GM12891 (cell line): ENCODE measurements around the gene ACTN4.

Experiments used
- DNase-seq: peaks from one replicate; pipeline ENCODE4 v3.0.0; 2011; ENCODE audit warnings: low spot score; ENCODE audit not compliant: insufficient read length
- FAIRE-seq: peaks from 2 replicates; lab custom pipeline; 2011; peaks lifted over from hg19 to GRCh38; lab: Jason Lieb, UNC
- PAX5 ChIP-seq: IDR thresholded peaks from 2 replicates; pipeline ENCODE4 v1.6.1; 2011; ENCODE audit warnings: low read length, moderate library complexity, mild to moderate bottlenecking; ENCODE audit not compliant: insufficient read depth, severe bottlenecking
- POLR2A ChIP-seq: IDR thresholded peaks from 2 replicates; pipeline ENCODE4 v1.6.1; 2011; ENCODE audit warnings: low read depth, low read length, control low read depth
- POLR2AphosphoS5 ChIP-seq: IDR thresholded peaks from 2 replicates; pipeline ENCODE4 v1.6.1; 2011; ENCODE audit warnings: low read depth, low read length, control low read depth
- POU2F2 ChIP-seq: IDR thresholded peaks from 2 replicates; pipeline ENCODE4 v1.6.1; 2011; ENCODE audit warnings: low read depth, mild to moderate bottlenecking, control low read depth, low read length, moderate library complexity
- SPI1 ChIP-seq: IDR thresholded peaks from 2 replicates; pipeline ENCODE4 v1.6.1; 2011; ENCODE audit warnings: low read depth, low read length, control low read depth
- TAF1 ChIP-seq: IDR thresholded peaks from 2 replicates; pipeline ENCODE4 v1.6.1; 2011; ENCODE audit warnings: low read depth, low read length, control low read depth

The ACTN4 gene

GRCh38 chr19:38737921-38738737 is 90.7 kb downstream of the ACTN4 start:
- no peak for FAIRE-seq
- no peak for DNase-seq
- no peak for TF ChIP-seq POLR2AphosphoS5
- TF ChIP-seq SPI1 = no peak
- TF ChIP-seq POU2F2 = no peak
- no peak for TF ChIP-seq PAX5
- TF ChIP-seq TAF1 = no peak
- no peak for TF ChIP-seq POLR2A

GRCh38 chr19:38739440-38740256 is 92.2 kb downstream of the ACTN4 start:
- DNase-seq = no peak
- FAIRE-seq = no peak
- TF ChIP-seq POU2F2 (no peak), SPI1 (no peak), POLR2A (no peak), TAF1 (no peak), PAX5 (no peak), POLR2AphosphoS5 (no peak)

GRCh38 chr19:38740257-38740592 is 92.8 kb downstream of the ACTN4 start:
- no peak for DNase-seq
- FAIRE-seq = no peak
- TF ChIP-seq TAF1 (no peak), SPI1 (no peak), PAX5 (no peak), POU2F2 (no peak), POLR2A (no peak), POLR2AphosphoS5 (no peak)

- TF ChIP-seq PAX5 = no peak
- TF ChIP-seq POLR2A = no peak
- no peak for TF ChIP-seq TAF1
- TF ChIP-seq POLR2AphosphoS5 = no peak
- TF ChIP-seq SPI1 = no peak
- no peak for TF ChIP-seq POU2F2
- no peak for FAIRE-seq
- DNase-seq = no peak
Measured at GRCh38 chr19:38740932-38741331, 93.5 kb downstream of the ACTN4 start.

- DNase-seq (peak; percentile 5), FAIRE-seq (no peak)
- TF ChIP-seq PAX5 = no peak
- TF ChIP-seq TAF1 = no peak
- TF ChIP-seq POLR2AphosphoS5 = no peak
- TF ChIP-seq SPI1 = no peak
- TF ChIP-seq POU2F2 = no peak
Measured at GRCh38 chr19:38741670-38742069, 94.2 kb downstream of the ACTN4 start.

GRCh38 chr19:38742296-38742695 is 94.8 kb downstream of the ACTN4 start:
- FAIRE-seq = no peak
- TF ChIP-seq POLR2AphosphoS5 = no peak
- no peak for TF ChIP-seq PAX5
- TF ChIP-seq POLR2A = no peak
- no peak for TF ChIP-seq POU2F2
- TF ChIP-seq SPI1 = no peak
- no peak for TF ChIP-seq TAF1
- peak; percentile 6 for DNase-seq

- FAIRE-seq = no peak
- TF ChIP-seq PAX5 (no peak), POLR2A (no peak), POLR2AphosphoS5 (no peak), TAF1 (no peak), SPI1 (no peak), POU2F2 (no peak)
- peak; percentile 21 for DNase-seq
Measured at GRCh38 chr19:38742906-38743305, 95.5 kb downstream of the ACTN4 start.

GRCh38 chr19:38743394-38744297 is 96.2 kb downstream of the ACTN4 start:
- TF ChIP-seq TAF1 (no peak), POLR2A (no peak), POLR2AphosphoS5 (no peak), PAX5 (no peak), POU2F2 (no peak), SPI1 (no peak)
- no peak for DNase-seq
- FAIRE-seq = no peak
